HEK293T (cell line): ENCODE data around the gene RPL10A.

ENCODE experiments used
- ARNT ChIP-seq: fragments of 450-650 bp; IDR thresholded peaks from 2 replicates; pipeline ENCODE4 v1.6.1; 2017; ENCODE audit warnings: mild to moderate bottlenecking
- BHLHE40 ChIP-seq: fragments of 450-650 bp; IDR thresholded peaks from 2 replicates; pipeline ENCODE4 v1.6.1; 2016; ENCODE audit warnings: mild to moderate bottlenecking, moderate library complexity, borderline replicate concordance
- FOXA1 ChIP-seq: fragments of 450-650 bp; IDR thresholded peaks from 2 replicates; pipeline ENCODE4 v1.6.1; 2016; ENCODE audit warnings: mild to moderate bottlenecking
- FOXK2 ChIP-seq: fragments of 450-650 bp; IDR thresholded peaks from 2 replicates; pipeline ENCODE4 v1.6.1; 2016; ENCODE audit warnings: mild to moderate bottlenecking
- FOXM1 ChIP-seq: fragments of 450-650 bp; IDR thresholded peaks from 2 replicates; pipeline ENCODE4 v1.6.1; 2017; ENCODE audit warnings: mild to moderate bottlenecking, borderline replicate concordance
- NFRKB ChIP-seq: fragments of 450-650 bp; IDR thresholded peaks from 2 replicates; pipeline ENCODE4 v1.6.1; 2016; ENCODE audit warnings: mild to moderate bottlenecking, moderate library complexity
- PKNOX1 ChIP-seq: fragments of 450-650 bp; IDR thresholded peaks from 2 replicates; pipeline ENCODE4 v1.6.1; 2016
- SP1 ChIP-seq: fragments of 450-650 bp; IDR thresholded peaks from 2 replicates; pipeline ENCODE4 v1.6.1; 2017
- SUZ12 ChIP-seq: fragments of 450-650 bp; IDR thresholded peaks from 2 replicates; pipeline ENCODE4 v1.6.1; 2016; ENCODE audit warnings: mild to moderate bottlenecking
- TARDBP ChIP-seq: fragments of 450-650 bp; IDR thresholded peaks from 2 replicates; pipeline ENCODE4 v1.6.1; 2016

DNA sequence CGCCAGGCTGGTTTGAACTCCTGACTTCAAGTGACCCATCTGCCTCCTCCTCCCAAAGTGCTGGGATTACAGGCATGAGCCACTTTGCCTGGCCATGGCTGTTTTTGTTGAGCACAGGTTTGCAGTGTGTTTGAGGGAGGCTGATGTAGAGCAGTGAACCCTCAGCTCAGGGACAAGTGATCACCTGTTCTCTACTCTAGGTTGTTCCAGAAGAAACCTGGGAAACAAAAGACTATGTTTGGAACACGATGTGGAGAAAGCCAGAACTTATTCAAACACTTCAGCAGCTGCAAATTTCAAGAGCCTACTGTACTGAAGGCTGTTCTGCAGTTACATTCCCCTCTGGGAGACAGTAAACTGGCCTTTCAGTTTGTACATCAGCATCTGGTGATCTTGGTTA lies 39.8 kb downstream of the RPL10A start:
- TF ChIP-seq SUZ12 (no peak), ARNT (no peak), SP1 (no peak), BHLHE40 (no peak), FOXK2 (no peak), NFRKB (no peak), FOXA1 (no peak), FOXM1 (no peak), TARDBP (no peak), PKNOX1 (no peak)
